ENCODE measurements around the gene DMP1.

DMP1 gene

GRCh38 chr4:87649980-87650379, at the start of gene DMP1:
DMP1 (plus strand) TSS chr4:87650280; CDS start chr4:87656493, 6,213 bp downstream.
- no peak for DNase-seq

GRCh38 chr4:87601361-87601760, 48.7 kb upstream of the DMP1 start:
- no peak for DNase-seq

- DNase-seq = no peak
Measured at GRCh38 chr4:87608229-87608628, 41.9 kb upstream of the DMP1 start, which contains the start of gene DSPP. DSPP (plus strand) TSS chr4:87608529; CDS start chr4:87610909, 2,380 bp downstream.

GRCh38 chr4:87614292-87614890, 35.7 kb upstream of the DMP1 start:
- DNase-seq = no peak

GRCh38 chr4:87616268-87616667, 33.8 kb upstream of the DMP1 start:
- DNase-seq = no peak

GRCh38 chr4:87620086-87620485, 30.0 kb upstream of the DMP1 start:
- no peak for DNase-seq

GRCh38 chr4:87620491-87620890, 29.6 kb upstream of the DMP1 start:
- no peak for DNase-seq

- no peak for DNase-seq
Measured at GRCh38 chr4:87622303-87622702, 27.8 kb upstream of the DMP1 start.

GRCh38 chr4:87624698-87625097, 25.4 kb upstream of the DMP1 start:
- DNase-seq = no peak

GRCh38 chr4:87631668-87632067, 18.4 kb upstream of the DMP1 start:
- no peak for DNase-seq

GRCh38 chr4:87632469-87632868, 17.6 kb upstream of the DMP1 start:
- no peak for DNase-seq

- DNase-seq = no peak
Measured at GRCh38 chr4:87633243-87633642, 16.8 kb upstream of the DMP1 start.

GRCh38 chr4:87644286-87644685, 5.8 kb upstream of the DMP1 start:
- DNase-seq = no peak

GRCh38 chr4:87650938-87651337, 858 bp downstream of the DMP1 start:
- DNase-seq = no peak

GRCh38 chr4:87651941-87652340, 1.9 kb downstream of the DMP1 start:
- DNase-seq = no peak

GRCh38 chr4:87654487-87655044, 4.5 kb downstream of the DMP1 start:
- no peak for DNase-seq

GRCh38 chr4:87657525-87657924, 7.4 kb downstream of the DMP1 start:
- no peak for DNase-seq

- DNase-seq = no peak
Measured at GRCh38 chr4:87659247-87659931, 9.3 kb downstream of the DMP1 start.

- no peak for DNase-seq
Measured at GRCh38 chr4:87662871-87663270, 12.8 kb downstream of the DMP1 start.

- DNase-seq = no peak
Measured at GRCh38 chr4:87669373-87669772, 19.3 kb downstream of the DMP1 start.

- no peak for DNase-seq
Measured at GRCh38 chr4:87677731-87678130, 27.7 kb downstream of the DMP1 start.

- peak; percentile 24 for DNase-seq
Measured at GRCh38 chr4:87679449-87680169, 29.5 kb downstream of the DMP1 start.

- no peak for DNase-seq
Measured at GRCh38 chr4:87680271-87680670, 30.2 kb downstream of the DMP1 start.

- DNase-seq = no peak
Measured at GRCh38 chr4:87688316-87688715, 38.2 kb downstream of the DMP1 start.

All from CD4-positive, alpha-beta T cell treated with Interleukin-10 for 1 hour (primary cell).